Esophagus squamous epithelium (tissue), 5 donors: Measurements from ENCODE around the gene MAP2K6. TPM values are rescaled to one million over a fixed set of nuclear protein-coding genes. Genes with fewer than 3 reads are reported as not detected.

Experiments used
- DNase-seq: peaks from one replicate; lab custom pipeline; 2025; lab: John Stamatoyannopoulos, UW
- H3K27ac ChIP-seq, 4 donors: fragments of 200-600 bp; sonication (generic); one replicate each; pipeline ENCODE4 v1.5.1; 2016 to 2019; ENCODE audit warnings: mild to moderate bottlenecking in 1 of 4
- H3K27me3 ChIP-seq, 4 donors: fragments of 200-600 bp; sonication (generic); 1 replicate in 3 of 4; 2 replicates in 1 of 4; pipeline versions ENCODE4 v1.5.1 to v1.6.0; 2017 to 2021; ENCODE audit warnings: antibody characterized with exemption in 1 of 4
- H3K36me3 ChIP-seq, 3 donors: fragments of 200-600 bp; sonication (generic); one replicate each; pipeline ENCODE4 v1.5.1; 2016 to 2019
- H3K4me1 ChIP-seq, 3 donors: fragments of 200-600 bp; sonication (generic); one replicate each; pipeline ENCODE4 v1.5.1; 2017 to 2019
- H3K4me3 ChIP-seq, 4 donors: fragments of 200-600 bp; sonication (generic); 1 replicate in 3 of 4; 2 replicates in 1 of 4; pipeline ENCODE4 v1.5.1; 2016 to 2019; ENCODE audit warnings: mild to moderate bottlenecking in 2 of 4, moderate library complexity in 1 of 4
- H3K9me3 ChIP-seq, 3 donors: fragments of 200-600 bp; sonication (generic); one replicate each; pipeline ENCODE4 v1.5.1; 2016 to 2019
- POLR2A ChIP-seq, 4 donors: fragments of 450-650 bp; IDR thresholded peaks; one replicate each; pipeline ENCODE4 v1.6.1; 2017; ENCODE audit warnings: antibody characterized with exemption in 4 of 4, mild to moderate bottlenecking in 4 of 4, moderate library complexity in 3 of 4
- WGBS, 2 donors: methylation state at CpG; one replicate each; pipeline ENCODE4 v1.1.5; 2018; 5-methylcytosine and 5-hydroxymethylcytosine counted together
- intact Hi-C: fragments of 100-400 bp; cut with DNase I; formaldehyde crosslinking; loops from one replicate; pipeline ENCODE4 v1.15.0; 2022
- total RNA-seq, 4 donors: library from RNA; depleted of rRNA; stranded (reverse); fragments of >200 nt; gene quantifications; one replicate each; pipeline ENCODE4 v1.1.0, GENCODE V29; 2016
- TF ChIP-seq, protein P1 (sequence below), 6 experiments: fragments of 450-650 bp in 4 of 6; fragments of 200-600 bp in 2 of 6; sonication (generic) in 2 of 6; IDR thresholded peaks; one replicate each; pipeline ENCODE4 v1.5.1; 2016 to 2019; ENCODE audit warnings: antibody characterized with exemption in 6 of 6, mild to moderate bottlenecking in 4 of 6, moderate library complexity in 4 of 6
- donor health status: DM: yes; HTN: yes; CAD: no.

The MAP2K6 gene
- 10 to 100 TPM in 1 of 4 donors, 1 to 10 TPM in 3; 1.5 to 15.0 (median 2.5) TPM for total RNA-seq

DNA sequence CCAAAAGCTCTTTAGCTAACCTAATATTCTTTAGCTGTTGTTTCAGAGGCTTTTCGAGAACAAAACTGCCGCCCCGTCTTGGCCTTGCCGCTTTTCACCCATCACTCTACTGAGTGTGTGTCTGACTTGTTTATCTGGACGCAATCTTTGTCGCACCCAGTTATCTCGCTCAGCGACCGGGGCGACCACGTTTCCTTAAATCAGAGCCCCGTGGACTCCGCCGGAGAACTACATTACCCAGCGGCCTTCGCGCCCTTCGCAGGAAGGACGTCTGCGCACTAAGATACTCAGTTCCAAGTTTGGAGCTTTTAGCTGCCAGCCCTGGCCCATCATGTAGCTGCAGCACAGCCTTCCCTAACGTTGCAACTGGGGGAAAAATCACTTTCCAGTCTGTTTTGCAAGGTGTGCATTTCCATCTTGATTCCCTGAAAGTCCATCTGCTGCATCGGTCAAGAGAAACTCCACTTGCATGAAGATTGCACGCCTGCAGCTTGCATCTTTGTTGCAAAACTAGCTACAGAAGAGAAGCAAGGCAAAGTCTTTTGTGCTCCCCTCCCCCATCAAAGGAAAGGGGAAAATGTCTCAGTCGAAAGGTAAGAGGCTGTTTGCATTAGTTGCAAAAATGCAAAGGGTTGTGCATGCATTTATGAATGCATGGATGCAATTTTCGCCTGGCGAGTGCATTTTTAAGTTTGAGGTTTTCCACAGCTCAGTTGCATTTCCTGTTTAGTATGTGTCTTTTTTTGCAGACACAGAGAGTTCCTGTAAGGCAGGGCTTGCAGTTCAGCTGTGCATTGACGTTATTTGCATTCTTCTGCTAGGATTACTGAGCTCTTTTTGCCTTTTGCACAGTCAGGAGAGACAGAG lies at the start of gene MAP2K6:
TSS of gene MAP2K6 (plus strand) at position 290 of the 867 bp plus-strand sequence. CDS start at position 578, 288 bp downstream.
- peak within 1 kb of the TSS; percentile 48 to 78 (median 68) for H3K27ac ChIP-seq
- H3K4me1 ChIP-seq: peaks cover 7 to 55% (median 29%) of the 10 kb centered on the region in 3 donors
- H3K9me3 ChIP-seq: no peaks in the 10 kb centered on the region
- intact Hi-C loops: no loop called here
- peak within 1 kb of the TSS; percentile 34 to 66 (median 55) for H3K4me3 ChIP-seq
- no peaks in the 10 kb centered on the region for H3K27me3 ChIP-seq
- peak; percentile 33 for DNase-seq
- peak in 1 of 4 donors; percentile 37 for TF ChIP-seq POLR2A (IDR thresholded peaks at IDR 0.05)
- TF ChIP-seq, protein P1, sequence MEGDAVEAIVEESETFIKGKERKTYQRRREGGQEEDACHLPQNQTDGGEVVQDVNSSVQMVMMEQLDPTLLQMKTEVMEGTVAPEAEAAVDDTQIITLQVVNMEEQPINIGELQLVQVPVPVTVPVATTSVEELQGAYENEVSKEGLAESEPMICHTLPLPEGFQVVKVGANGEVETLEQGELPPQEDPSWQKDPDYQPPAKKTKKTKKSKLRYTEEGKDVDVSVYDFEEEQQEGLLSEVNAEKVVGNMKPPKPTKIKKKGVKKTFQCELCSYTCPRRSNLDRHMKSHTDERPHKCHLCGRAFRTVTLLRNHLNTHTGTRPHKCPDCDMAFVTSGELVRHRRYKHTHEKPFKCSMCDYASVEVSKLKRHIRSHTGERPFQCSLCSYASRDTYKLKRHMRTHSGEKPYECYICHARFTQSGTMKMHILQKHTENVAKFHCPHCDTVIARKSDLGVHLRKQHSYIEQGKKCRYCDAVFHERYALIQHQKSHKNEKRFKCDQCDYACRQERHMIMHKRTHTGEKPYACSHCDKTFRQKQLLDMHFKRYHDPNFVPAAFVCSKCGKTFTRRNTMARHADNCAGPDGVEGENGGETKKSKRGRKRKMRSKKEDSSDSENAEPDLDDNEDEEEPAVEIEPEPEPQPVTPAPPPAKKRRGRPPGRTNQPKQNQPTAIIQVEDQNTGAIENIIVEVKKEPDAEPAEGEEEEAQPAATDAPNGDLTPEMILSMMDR (IDR thresholded peaks at IDR 0.05): no peak
- H3K36me3 ChIP-seq: no peaks in the 10 kb centered on the region
- WGBS, 2 donors: 0 to 2% methylated on average over 19 to 26 of the region's 27 CpGs

DNA sequence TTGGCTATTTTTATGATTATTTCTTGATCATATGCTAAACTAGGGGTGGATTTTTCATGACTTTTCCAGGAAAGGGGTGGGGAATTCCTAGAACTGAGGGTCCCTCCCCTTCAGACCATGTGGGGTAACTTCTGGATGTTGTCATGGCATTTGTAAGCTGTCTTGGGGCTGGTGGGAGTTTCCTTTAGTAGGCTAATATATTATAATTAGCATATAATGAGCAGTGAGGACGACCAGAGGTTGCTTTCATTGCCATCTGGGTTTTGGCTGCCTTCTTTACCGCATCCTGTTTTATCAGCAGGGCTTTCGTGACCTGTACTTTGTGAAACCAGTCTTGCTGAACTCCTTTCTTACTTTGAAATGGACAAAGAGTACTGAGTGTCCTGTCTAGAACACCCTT lies 47.2 kb upstream of the MAP2K6 start:
- Histone ChIP-seq H3K27me3 (no peaks in the 10 kb centered on the region), H3K27ac (no peak overlapping the region), H3K36me3 (no peaks in the 10 kb centered on the region), H3K4me1 (peaks cover 0 to 8% (median 0%) of the 10 kb centered on the region in 3 donors), H3K9me3 (no peaks in the 10 kb centered on the region), H3K4me3 (no peak overlapping the region)
- intact Hi-C loops: no loop called here
- no peak for DNase-seq
- TF ChIP-seq POLR2A (IDR thresholded peaks at IDR 0.05): no peak
- TF ChIP-seq, protein P1 (IDR thresholded peaks at IDR 0.05): no peak
- WGBS, 2 donors: 65 to 68% methylated on average over 3 of the region's 3 CpGs

DNA sequence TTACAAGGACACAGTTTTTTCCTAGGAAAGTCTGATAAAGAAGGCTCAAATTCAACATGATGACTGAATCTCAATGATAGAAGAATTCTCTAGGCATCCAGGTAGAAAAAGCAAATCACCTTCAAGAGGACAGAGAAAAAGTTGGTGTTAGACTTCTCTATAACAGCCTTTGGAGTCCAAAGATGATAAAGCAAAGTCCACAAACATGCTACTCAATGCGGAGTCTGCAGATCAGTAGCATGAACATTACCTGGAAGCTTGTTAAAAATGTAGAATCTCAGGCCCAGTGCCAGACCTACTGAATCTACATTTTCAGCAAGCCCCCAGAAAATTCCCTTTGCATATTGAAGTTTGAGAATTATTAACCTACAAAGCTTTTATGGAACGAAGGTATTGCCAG lies 41.4 kb upstream of the MAP2K6 start:
- no peaks in the 10 kb centered on the region for H3K27me3 ChIP-seq
- intact Hi-C loops: no loop called here

DNA sequence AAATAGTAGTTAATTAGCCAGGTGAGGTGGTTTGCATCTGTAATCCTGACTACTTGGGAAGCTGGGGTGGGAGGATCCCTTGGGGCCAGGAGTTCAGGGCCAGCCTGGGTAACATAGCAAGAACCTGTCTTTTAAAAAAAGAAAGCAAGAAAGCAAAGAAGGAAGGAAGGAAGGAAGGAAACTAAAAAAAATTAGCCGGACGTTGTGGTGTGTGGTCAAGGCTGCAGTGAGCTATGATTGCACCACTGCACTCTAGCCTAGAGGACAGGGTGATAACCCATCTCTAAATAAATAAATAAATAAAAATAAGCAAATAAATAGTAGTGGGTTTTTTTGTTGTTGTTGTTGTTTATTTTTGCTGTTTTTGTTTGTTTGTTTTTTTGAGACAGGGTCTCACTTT lies 39.3 kb upstream of the MAP2K6 start:
- H3K9me3 ChIP-seq: no peaks in the 10 kb centered on the region
- H3K27ac ChIP-seq: no peak overlapping the region
- whole genome bisulfite sequencing, 2 donors: 53 to 74% methylated on average over 2 of the region's 2 CpGs
- intact Hi-C loops: no loop called here
- H3K36me3 ChIP-seq: no peaks in the 10 kb centered on the region
- H3K27me3 ChIP-seq: no peaks in the 10 kb centered on the region
- no peak for TF ChIP-seq POLR2A (IDR thresholded peaks at IDR 0.05)
- TF ChIP-seq, protein P1 (IDR thresholded peaks at IDR 0.05): no peak
- H3K4me3 ChIP-seq: no peak overlapping the region
- no peak for DNase-seq
- H3K4me1 ChIP-seq: no peaks in the 10 kb centered on the region

More for the DNA sequence above, 41.4 kb upstream of the MAP2K6 start:
- H3K27ac ChIP-seq: no peak overlapping the region
- no peak for TF ChIP-seq POLR2A (IDR thresholded peaks at IDR 0.05)
- TF ChIP-seq, protein P1 (IDR thresholded peaks at IDR 0.05): no peak
- no peaks in the 10 kb centered on the region for H3K4me1 ChIP-seq
- H3K4me3 ChIP-seq: no peak overlapping the region
- no peaks in the 10 kb centered on the region for H3K36me3 ChIP-seq
- no peaks in the 10 kb centered on the region for H3K9me3 ChIP-seq
- 71 to 77% methylated on average over 2 of the region's 2 CpGs for WGBS, 2 donors
- DNase-seq: no peak

DNA sequence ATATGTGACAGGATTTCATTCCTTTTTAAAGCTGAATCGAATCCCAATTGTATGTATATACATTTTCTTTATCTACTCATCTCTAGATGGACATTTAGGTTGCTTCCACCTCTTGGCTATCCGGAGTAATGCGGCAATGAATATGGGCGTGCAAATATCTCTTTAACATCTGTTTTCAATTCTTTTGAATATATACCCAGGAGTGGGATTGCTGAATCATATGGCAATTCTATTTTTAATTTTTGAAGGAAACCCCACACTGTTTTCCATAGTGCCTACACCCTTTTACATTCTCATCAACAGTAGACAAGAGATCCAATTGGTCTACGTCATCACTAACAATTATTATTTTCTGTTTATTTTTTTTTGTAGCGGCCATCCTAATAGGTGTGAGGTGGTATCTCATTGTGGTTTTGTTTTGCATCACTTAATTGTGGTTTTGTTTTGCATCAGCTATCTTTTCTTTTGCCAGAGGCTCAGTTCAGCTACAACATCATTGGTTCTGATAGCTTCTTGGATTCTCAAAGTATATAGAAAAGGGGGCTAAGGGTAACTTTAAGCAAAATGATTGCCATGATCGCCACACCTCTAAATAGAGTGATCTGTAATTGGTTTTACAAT lies 25.6 kb upstream of the MAP2K6 start:
- no peaks in the 10 kb centered on the region for H3K4me1 ChIP-seq
- no peak for DNase-seq
- no peak overlapping the region for H3K4me3 ChIP-seq
- no peaks in the 10 kb centered on the region for H3K36me3 ChIP-seq
- peaks cover 0 to 13% (median 0%) of the 10 kb centered on the region in 4 donors for H3K27me3 ChIP-seq
- TF ChIP-seq, protein P1 (IDR thresholded peaks at IDR 0.05): no peak
- no peak for TF ChIP-seq POLR2A (IDR thresholded peaks at IDR 0.05)
- intact Hi-C loops: no loop called here
- WGBS, 2 donors: 82% methylated on average over 7 of the region's 7 CpGs
- no peak overlapping the region for H3K27ac ChIP-seq
- H3K9me3 ChIP-seq: no peaks in the 10 kb centered on the region
